Thoracic aorta (tissue), 2 donors: Measurements from ENCODE around the gene LRP11. TPM values are rescaled to one million over a fixed set of nuclear protein-coding genes. Genes with fewer than 3 reads are reported as not detected.
"Not testable (repeated sequence)": the region's sequence is repeated elsewhere in the genome, so short reads cannot be mapped to it uniquely, and the experiment has no call there.

Experiments
- ATAC-seq: fragments of 150-250 bp; one replicate; pipeline ENCODE4 v1.8.0; 2017; ENCODE audit warnings: low read depth; ENCODE audit not compliant: insufficient number of reproducible peaks, low FRiP score
- DNase-seq: peaks from one replicate; pipeline ENCODE4 v3.0.0-alpha.2; 2020; ENCODE audit warnings: low spot score
- H3K27ac ChIP-seq, 2 donors: fragments of 200-600 bp; sonication (generic); 1 replicate in 1 of 2; 2 replicates in 1 of 2; pipeline ENCODE4 v1.5.1; 2016; ENCODE audit warnings: mild to moderate bottlenecking in 2 of 2, moderate library complexity in 2 of 2
- H3K27me3 ChIP-seq: fragments of 200-600 bp; sonication (generic); replicated peaks from 2 replicates; pipeline ENCODE4 v1.6.0; 2016; ENCODE audit warnings: mild to moderate bottlenecking; ENCODE audit not compliant: insufficient read depth
- H3K36me3 ChIP-seq: fragments of 200-600 bp; sonication (generic); one replicate; pipeline ENCODE4 v1.5.1; 2016
- H3K4me1 ChIP-seq, 2 donors: fragments of 200-600 bp; sonication (generic); 1 replicate in 1 of 2; 2 replicates in 1 of 2; pipeline versions ENCODE4 v1.5.1 to v1.6.0; 2016; ENCODE audit warnings: low read depth in 2 of 2, mild to moderate bottlenecking in 1 of 2; ENCODE audit not compliant: control insufficient read depth in 1 of 2
- H3K4me3 ChIP-seq: fragments of 200-600 bp; sonication (generic); 2 replicates; pipeline ENCODE4 v1.5.1; 2016; ENCODE audit warnings: mild to moderate bottlenecking
- H3K9me3 ChIP-seq: fragments of 200-600 bp; sonication (generic); 2 replicates; pipeline ENCODE4 v1.5.1; 2016
- CTCF ChIP-seq: fragments of 200-600 bp; sonication (generic); IDR thresholded peaks from one replicate; pipeline ENCODE4 v1.5.1; 2019; ENCODE audit warnings: antibody characterized with exemption
- total RNA-seq, 2 donors: library from RNA; depleted of rRNA; stranded (reverse); fragments of >200 nt; gene quantifications; one replicate each; pipeline versions ENCODE4 v1.1.0 to v1.2.3, GENCODE V29; 2016

Gene LRP11
- total RNA-seq, result 10 to 100 TPM; 22.4 to 31.8 TPM

- ATAC-seq (peak; percentile 95), DNase-seq (no peak)
- no peaks in the 10 kb centered on the region for H3K27me3 ChIP-seq
Measured at GRCh38 chr6:149863698-149864577, at the start of gene LRP11. TSS of gene LRP11 (minus strand) at chr6:149864359. CDS start at chr6:149864020, 339 bp downstream.

GRCh38 chr6:149913540-149914240, 49.5 kb upstream of the LRP11 start:
- no peak for TF ChIP-seq CTCF
- H3K36me3 ChIP-seq, result no peaks in the 10 kb centered on the region
- ATAC-seq, result no peak
- H3K4me3 ChIP-seq, result no peak overlapping the region
- no peaks in the 10 kb centered on the region for H3K9me3 ChIP-seq
- no peak overlapping the region for H3K27ac ChIP-seq
- H3K4me1 ChIP-seq, result no peaks in the 10 kb centered on the region
- H3K27me3 ChIP-seq, result no peaks in the 10 kb centered on the region
- DNase-seq, result no peak

More at GRCh38 chr6:149863698-149864577, at the start of gene LRP11:
- Histone ChIP-seq H3K27ac (peak within 1 kb of the TSS; percentile 72 to 83), H3K36me3 (no peaks in the 10 kb centered on the region), H3K9me3 (no peaks in the 10 kb centered on the region), H3K4me1 (peaks cover 4 to 15% of the 10 kb centered on the region in 2 donors), H3K4me3 (peak within 1 kb of the TSS; percentile 86)
- no peak for TF ChIP-seq CTCF

GRCh38 chr6:149913085-149913484, 48.9 kb upstream of the LRP11 start:
- Histone ChIP-seq H3K9me3 (no peaks in the 10 kb centered on the region), H3K4me1 (no peaks in the 10 kb centered on the region), H3K4me3 (no peak overlapping the region), H3K36me3 (no peaks in the 10 kb centered on the region), H3K27ac (no peak overlapping the region), H3K27me3 (no peaks in the 10 kb centered on the region)
- DNase-seq (no peak), ATAC-seq (no peak)
- TF ChIP-seq CTCF, result no peak

GRCh38 chr6:149912680-149913079, 48.5 kb upstream of the LRP11 start:
- H3K9me3 ChIP-seq, H3K4me1 ChIP-seq, DNase-seq, ATAC-seq, H3K27ac ChIP-seq, H3K27me3 ChIP-seq, H3K4me3 ChIP-seq, H3K36me3 ChIP-seq: not testable (repeated sequence)

GRCh38 chr6:149910721-149911151, 46.6 kb upstream of the LRP11 start:
- H3K27me3 ChIP-seq, result no peaks in the 10 kb centered on the region
- ATAC-seq, result no peak
- TF ChIP-seq CTCF, result no peak
- DNase-seq, result no peak
- no peak overlapping the region for H3K4me3 ChIP-seq
- no peaks in the 10 kb centered on the region for H3K4me1 ChIP-seq
- no peak overlapping the region for H3K27ac ChIP-seq
- no peaks in the 10 kb centered on the region for H3K9me3 ChIP-seq
- no peaks in the 10 kb centered on the region for H3K36me3 ChIP-seq
